ENCODE data around the gene HK1.

DNA sequence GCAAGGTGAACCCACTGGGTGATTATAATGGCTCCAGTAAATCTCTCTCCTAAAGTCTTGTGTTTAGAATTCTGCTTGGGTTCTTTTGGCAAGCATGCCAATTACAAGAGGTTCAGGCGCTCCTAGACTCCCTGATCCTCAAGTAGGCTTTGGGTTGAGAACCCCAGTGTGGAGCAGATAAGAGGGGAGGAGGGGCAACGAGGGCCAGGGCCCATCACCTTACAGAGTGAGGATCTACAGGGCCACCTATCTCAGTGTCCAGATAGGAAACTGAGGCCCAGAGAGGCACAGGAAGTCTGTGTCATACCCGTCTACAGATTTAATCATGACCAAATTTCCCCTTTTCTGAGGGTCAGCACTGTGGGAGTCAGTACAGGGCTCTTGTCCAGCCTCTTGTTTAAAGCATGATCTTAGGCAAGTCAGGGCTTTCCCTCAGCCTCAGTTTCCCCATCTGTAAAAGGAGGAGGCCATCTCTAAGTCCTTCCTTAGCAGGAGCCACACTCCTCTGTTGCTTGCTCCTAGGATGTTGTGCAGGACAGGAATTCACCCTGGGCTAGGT is 134.0 kb downstream of the HK1 start:
- TF ChIP-seq POLR2A (IDR thresholded peaks at IDR 0.05) (no peak), POLR2AphosphoS5 (IDR thresholded peaks at IDR 0.05) (no peak)
- TF ChIP-seq, protein P1, sequence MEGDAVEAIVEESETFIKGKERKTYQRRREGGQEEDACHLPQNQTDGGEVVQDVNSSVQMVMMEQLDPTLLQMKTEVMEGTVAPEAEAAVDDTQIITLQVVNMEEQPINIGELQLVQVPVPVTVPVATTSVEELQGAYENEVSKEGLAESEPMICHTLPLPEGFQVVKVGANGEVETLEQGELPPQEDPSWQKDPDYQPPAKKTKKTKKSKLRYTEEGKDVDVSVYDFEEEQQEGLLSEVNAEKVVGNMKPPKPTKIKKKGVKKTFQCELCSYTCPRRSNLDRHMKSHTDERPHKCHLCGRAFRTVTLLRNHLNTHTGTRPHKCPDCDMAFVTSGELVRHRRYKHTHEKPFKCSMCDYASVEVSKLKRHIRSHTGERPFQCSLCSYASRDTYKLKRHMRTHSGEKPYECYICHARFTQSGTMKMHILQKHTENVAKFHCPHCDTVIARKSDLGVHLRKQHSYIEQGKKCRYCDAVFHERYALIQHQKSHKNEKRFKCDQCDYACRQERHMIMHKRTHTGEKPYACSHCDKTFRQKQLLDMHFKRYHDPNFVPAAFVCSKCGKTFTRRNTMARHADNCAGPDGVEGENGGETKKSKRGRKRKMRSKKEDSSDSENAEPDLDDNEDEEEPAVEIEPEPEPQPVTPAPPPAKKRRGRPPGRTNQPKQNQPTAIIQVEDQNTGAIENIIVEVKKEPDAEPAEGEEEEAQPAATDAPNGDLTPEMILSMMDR (IDR thresholded peaks at IDR 0.05 in 8 of 11, conservative IDR thresholded peaks at IDR 0.05 in 3 of 11), result no peak
